AG09309 (cell line): ENCODE measurements around the gene LIMCH1.

Experiments used
- DNase-seq: peaks from one replicate; pipeline ENCODE4 v3.0.0-alpha.2; 2010; ENCODE audit warnings: low read depth
- H3K4me3 ChIP-seq: 2 replicates; pipeline ENCODE4 v1.5.1; 2011; ENCODE audit warnings: mild to moderate bottlenecking, low read depth, low read length, moderate library complexity; ENCODE audit not compliant: control insufficient read depth
- TF ChIP-seq, protein P1 (sequence below): IDR thresholded peaks from 2 replicates; pipeline ENCODE4 v1.5.1; 2011; ENCODE audit warnings: mild to moderate bottlenecking, low read depth, low read length, inconsistent platforms; ENCODE audit not compliant: insufficient read depth, control insufficient read depth; ENCODE audit errors: missing control alignments

The LIMCH1 gene

DNA sequence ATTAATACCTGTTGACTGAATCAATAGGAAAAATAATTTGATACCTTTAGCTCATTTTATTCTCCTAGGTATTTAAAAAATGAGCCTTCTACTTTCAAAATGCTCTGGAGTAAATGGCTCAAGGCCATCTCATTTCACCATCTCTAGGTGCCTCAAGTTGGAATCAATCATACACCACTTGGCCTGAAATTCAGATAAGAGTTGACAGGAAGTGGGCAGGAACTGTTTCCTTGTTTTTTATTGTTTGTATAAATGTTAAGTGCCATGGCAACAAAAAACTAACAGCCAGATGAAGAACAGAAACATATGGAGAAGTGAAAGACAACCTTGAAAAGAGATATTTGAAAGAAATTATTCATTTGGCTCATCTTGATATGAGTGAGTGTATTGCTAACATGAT is 12.4 kb downstream of the LIMCH1 start:
- DNase-seq = no peak
- no peak overlapping the region for H3K4me3 ChIP-seq
- TF ChIP-seq, protein P1, sequence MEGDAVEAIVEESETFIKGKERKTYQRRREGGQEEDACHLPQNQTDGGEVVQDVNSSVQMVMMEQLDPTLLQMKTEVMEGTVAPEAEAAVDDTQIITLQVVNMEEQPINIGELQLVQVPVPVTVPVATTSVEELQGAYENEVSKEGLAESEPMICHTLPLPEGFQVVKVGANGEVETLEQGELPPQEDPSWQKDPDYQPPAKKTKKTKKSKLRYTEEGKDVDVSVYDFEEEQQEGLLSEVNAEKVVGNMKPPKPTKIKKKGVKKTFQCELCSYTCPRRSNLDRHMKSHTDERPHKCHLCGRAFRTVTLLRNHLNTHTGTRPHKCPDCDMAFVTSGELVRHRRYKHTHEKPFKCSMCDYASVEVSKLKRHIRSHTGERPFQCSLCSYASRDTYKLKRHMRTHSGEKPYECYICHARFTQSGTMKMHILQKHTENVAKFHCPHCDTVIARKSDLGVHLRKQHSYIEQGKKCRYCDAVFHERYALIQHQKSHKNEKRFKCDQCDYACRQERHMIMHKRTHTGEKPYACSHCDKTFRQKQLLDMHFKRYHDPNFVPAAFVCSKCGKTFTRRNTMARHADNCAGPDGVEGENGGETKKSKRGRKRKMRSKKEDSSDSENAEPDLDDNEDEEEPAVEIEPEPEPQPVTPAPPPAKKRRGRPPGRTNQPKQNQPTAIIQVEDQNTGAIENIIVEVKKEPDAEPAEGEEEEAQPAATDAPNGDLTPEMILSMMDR = no peak

GRCh38 chr4:41551536-41551935 is 13.6 kb downstream of the LIMCH1 start:
- no peak overlapping the region for H3K4me3 ChIP-seq
- TF ChIP-seq, protein P1 = no peak
- DNase-seq = no peak

DNA sequence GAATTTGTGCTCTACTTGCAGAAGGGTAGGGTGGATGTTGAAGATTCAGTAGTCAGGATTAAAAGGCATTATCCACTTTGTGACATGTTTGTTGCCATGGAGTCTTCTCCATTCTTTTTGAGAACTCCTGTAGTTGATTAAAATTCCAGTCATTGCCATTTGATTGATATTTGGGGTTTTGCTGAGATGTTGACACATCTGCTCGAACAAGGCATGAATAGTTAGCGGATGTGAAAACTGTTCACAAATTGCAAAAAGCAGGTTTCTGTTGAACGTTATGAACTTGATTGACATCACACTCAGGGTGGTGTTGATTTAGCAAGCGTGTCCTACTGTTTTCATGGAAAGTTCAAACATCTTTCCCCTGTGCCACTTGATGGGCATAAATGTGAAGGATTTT is 16.9 kb downstream of the LIMCH1 start:
- DNase-seq = no peak
- H3K4me3 ChIP-seq = no peak overlapping the region
- TF ChIP-seq, protein P1 = no peak

DNA sequence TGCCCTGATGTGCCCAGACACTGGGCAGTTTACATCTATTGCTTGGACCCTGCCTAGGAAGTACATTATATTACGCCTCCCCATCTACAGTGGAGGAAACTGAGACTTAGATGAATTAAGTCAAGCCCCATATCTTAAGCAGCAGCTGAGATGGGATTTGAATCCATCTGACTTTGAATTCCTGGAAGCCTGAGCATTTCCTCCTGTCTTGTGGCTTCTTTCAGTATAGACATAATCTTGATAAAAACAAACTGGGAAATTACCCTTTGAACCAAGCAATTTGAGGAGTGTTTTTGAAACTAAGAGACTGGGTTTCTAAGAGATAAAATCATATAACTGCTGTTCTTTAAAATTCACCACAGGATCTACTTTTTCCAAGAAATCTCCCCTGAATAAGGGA is 18.6 kb downstream of the LIMCH1 start:
- no peak overlapping the region for H3K4me3 ChIP-seq
- TF ChIP-seq, protein P1 = no peak
- DNase-seq = no peak

DNA sequence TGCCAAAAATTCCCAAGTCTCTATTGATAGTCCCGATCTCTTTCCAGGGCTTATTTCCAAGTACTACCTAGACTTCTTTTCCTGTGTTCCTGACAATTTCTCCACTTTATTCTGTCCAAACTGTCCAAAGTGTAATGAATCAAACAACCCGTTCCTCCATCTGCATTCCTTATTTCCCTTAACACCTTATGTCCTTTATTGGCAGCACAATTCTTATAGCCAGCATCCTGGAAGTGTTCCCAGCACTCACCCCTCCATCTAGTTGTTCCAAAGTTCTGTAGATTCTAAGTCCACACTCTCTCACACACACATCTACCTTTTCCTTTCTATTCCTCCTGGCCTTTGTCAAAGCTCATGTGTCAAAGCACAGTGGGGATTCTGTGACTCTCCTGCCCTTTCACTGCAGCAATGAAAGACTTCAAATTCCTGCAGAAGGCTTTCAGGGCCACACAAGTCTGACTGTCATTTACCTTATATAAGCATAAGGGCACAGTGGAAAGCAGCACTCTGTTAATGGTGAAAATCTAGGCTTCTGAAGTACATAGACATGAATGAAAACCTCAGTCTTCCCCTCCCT is 22.1 kb downstream of the LIMCH1 start:
- TF ChIP-seq, protein P1 = no peak

DNA sequence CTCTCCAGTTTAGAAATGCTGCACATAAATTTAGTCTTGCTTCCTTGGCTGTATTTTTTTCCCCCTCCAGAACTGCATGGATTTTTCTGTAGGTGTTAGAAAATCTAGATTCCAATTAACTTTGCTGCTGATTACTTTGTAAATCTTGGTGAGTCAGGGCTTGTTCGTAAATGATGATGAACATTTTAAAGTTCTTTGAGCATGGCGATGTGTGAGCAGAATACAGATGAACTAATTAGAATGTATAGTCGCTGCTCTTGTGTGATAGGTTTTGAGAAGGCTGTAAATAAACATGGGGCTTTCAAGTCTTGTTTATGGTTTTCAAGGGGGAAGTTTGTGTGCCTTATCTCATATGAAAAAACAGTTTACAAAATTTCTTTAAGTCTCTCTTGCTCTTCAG is 23.3 kb downstream of the LIMCH1 start:
- no peak overlapping the region for H3K4me3 ChIP-seq
- no peak for DNase-seq
- TF ChIP-seq, protein P1 = no peak

More for the DNA sequence above, 22.1 kb downstream of the LIMCH1 start:
- no peak for DNase-seq
- H3K4me3 ChIP-seq = no peak overlapping the region

DNA sequence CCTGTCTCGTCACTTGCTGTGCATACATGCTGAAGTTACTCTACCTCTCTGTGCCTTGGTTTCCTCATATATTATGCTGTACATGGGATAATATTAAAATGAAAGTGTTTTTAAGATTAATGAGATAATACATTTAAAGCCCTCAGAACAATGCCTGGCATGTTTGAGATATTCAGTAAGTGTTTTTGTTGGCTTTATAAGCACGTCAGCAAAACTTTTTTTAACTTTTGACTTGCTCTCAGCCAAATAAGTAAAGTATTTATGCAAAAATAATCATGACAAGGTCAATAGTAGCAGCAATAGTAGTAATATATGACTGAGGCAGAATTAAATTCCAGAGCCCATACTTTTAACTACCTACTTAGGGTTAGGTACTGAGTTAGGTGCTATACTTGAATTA is 29.2 kb downstream of the LIMCH1 start:
- DNase-seq = no peak
- no peak overlapping the region for H3K4me3 ChIP-seq
- TF ChIP-seq, protein P1 = no peak
